Measurements from ENCODE around the gene VIL1. TPM values are rescaled to one million over a fixed set of nuclear protein-coding genes. Genes with fewer than 3 reads are reported as not detected.

The VIL1 gene
- total and polyA plus RNA-seq, 9 of the 15 experiments (the other 6 are each of a cell fraction or from before 2014, with no cell fraction given), result 0.51 to 2.7 (median 1.2) TPM

DNA sequence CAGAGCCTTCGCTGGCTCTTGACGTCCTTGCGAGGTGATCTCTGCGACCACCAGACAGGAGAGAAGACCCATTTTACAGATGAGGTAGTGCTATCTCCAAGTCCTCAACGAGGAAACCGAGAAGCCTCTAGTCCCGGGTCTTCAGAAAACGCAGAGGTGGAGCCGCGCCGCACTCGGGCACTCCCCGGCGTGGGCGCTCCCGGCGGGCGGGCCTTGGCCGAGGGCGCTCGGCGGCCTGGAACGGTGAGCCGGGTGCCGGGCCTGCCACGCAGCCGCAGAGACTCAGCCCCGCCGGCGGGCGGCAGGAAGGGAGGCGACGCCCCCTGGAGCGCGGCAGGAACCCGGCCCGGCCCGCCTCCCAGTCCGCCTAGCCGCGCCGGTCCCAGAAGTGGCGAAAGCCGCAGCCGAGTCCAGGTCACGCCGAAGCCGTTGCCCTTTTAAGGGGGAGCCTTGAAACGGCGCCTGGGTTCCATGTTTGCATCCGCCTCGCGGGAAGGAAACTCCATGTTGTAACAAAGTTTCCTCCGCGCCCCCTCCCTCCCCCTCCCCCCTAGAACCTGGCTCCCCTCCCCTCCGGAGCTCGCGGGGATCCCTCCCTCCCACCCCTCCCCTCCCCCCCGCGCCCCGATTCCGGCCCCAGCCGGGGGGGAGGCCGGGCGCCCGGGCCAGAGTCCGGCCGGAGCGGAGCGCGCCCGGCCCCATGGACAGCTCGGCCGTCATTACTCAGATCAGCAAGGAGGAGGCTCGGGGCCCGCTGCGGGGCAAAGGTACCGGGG lies 19.3 kb upstream of the VIL1 start, which contains the start of gene CTDSP1 (continued):
- TF ChIP-seq, protein P1, sequence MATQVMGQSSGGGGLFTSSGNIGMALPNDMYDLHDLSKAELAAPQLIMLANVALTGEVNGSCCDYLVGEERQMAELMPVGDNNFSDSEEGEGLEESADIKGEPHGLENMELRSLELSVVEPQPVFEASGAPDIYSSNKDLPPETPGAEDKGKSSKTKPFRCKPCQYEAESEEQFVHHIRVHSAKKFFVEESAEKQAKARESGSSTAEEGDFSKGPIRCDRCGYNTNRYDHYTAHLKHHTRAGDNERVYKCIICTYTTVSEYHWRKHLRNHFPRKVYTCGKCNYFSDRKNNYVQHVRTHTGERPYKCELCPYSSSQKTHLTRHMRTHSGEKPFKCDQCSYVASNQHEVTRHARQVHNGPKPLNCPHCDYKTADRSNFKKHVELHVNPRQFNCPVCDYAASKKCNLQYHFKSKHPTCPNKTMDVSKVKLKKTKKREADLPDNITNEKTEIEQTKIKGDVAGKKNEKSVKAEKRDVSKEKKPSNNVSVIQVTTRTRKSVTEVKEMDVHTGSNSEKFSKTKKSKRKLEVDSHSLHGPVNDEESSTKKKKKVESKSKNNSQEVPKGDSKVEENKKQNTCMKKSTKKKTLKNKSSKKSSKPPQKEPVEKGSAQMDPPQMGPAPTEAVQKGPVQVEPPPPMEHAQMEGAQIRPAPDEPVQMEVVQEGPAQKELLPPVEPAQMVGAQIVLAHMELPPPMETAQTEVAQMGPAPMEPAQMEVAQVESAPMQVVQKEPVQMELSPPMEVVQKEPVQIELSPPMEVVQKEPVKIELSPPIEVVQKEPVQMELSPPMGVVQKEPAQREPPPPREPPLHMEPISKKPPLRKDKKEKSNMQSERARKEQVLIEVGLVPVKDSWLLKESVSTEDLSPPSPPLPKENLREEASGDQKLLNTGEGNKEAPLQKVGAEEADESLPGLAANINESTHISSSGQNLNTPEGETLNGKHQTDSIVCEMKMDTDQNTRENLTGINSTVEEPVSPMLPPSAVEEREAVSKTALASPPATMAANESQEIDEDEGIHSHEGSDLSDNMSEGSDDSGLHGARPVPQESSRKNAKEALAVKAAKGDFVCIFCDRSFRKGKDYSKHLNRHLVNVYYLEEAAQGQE (IDR thresholded peaks at IDR 0.05; ENCODE audit: borderline replicate concordance), result peak; percentile 55; the same call in 1 of the 2 replicates
- TF ChIP-seq, protein P1 (CRISPR knock-in tag; IDR thresholded peaks at IDR 0.05; ENCODE audit: low read depth), result no peak
- peak; percentile 88 for TF ChIP-seq NEUROD1 (IDR thresholded peaks at IDR 0.05; ENCODE audit: borderline replicate concordance, low read depth, low read length, partially characterized antibody)
- TF ChIP-seq ZNF274 (IDR thresholded peaks at IDR 0.05; ENCODE audit: borderline replicate concordance, low read depth, low read length), result no peak
- no peak for TF ChIP-seq ZBTB8A (IDR thresholded peaks at IDR 0.05; ENCODE audit: partially characterized antibody)
- no peak for TF ChIP-seq STAT5A (IDR thresholded peaks at IDR 0.05; ENCODE audit: borderline replicate concordance, low read length)
- TF ChIP-seq MEIS2 (IDR thresholded peaks at IDR 0.05; ENCODE audit: partially characterized antibody), result peak; percentile 32
- peak; percentile 68 for TF ChIP-seq JUND (IDR thresholded peaks at IDR 0.05; ENCODE audit: borderline replicate concordance, low read depth, low read length)
- no peak; the same call in 2 of the 3 replicates for TF ChIP-seq JUND (tag; IDR thresholded peaks at IDR 0.05; ENCODE audit: borderline replicate concordance, low read depth, low read length)
- TF ChIP-seq CBX5 (IDR thresholded peaks at IDR 0.05; ENCODE audit: borderline replicate concordance, low read depth), result 0 out of 2 replicates have a peak, but pooled peaks have one; percentile 17
- no peak for TF ChIP-seq SMARCB1 (IDR thresholded peaks at IDR 0.05; ENCODE audit: insufficient read length, low read depth)
- TF ChIP-seq, protein P2, sequence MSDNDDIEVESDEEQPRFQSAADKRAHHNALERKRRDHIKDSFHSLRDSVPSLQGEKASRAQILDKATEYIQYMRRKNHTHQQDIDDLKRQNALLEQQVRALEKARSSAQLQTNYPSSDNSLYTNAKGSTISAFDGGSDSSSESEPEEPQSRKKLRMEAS (CRISPR knock-in tag; IDR thresholded peaks at IDR 0.05), result peak; percentile 79
- TF ChIP-seq SIN3A (IDR thresholded peaks at IDR 0.05; ENCODE audit: borderline replicate concordance in 2 of 2, control insufficient read depth in 1 of 2, low read depth in 2 of 2, low read length in 2 of 2), result 0 out of 4 replicates have a peak, but pooled peaks of 1 of the 2 experiments have one; percentile 6
- TF ChIP-seq, protein P3, sequence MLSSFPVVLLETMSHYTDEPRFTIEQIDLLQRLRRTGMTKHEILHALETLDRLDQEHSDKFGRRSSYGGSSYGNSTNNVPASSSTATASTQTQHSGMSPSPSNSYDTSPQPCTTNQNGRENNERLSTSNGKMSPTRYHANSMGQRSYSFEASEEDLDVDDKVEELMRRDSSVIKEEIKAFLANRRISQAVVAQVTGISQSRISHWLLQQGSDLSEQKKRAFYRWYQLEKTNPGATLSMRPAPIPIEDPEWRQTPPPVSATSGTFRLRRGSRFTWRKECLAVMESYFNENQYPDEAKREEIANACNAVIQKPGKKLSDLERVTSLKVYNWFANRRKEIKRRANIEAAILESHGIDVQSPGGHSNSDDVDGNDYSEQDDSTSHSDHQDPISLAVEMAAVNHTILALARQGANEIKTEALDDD (IDR thresholded peaks at IDR 0.05), result no peak
- TF ChIP-seq TAF1 (IDR thresholded peaks at IDR 0.05; ENCODE audit: control insufficient read depth, extremely low read depth, insufficient read depth, low read length, severe bottlenecking), result peak; percentile 59
- peak; percentile 78 for TF ChIP-seq RBFOX2 (IDR thresholded peaks at IDR 0.05; ENCODE audit: low read depth, low read length)

All from K562 (cell line).